Mucosa of descending colon (tissue), 3 donors: ENCODE results near the gene SNX5. TPM values are rescaled to one million over a fixed set of nuclear protein-coding genes. Genes with fewer than 3 reads are reported as not detected.
"Not testable (repeated sequence)": the region's sequence is repeated elsewhere in the genome, so short reads cannot be mapped to it uniquely, and the experiment has no call there.

ENCODE experiments used
- ATAC-seq: fragments of 200-7000 bp; cut with Tn5 transposase; one replicate; pipeline ENCODE4 v1.9.1; 2020; ENCODE audit warnings: mild to moderate bottlenecking, moderate library complexity
- DNase-seq, 3 donors: peaks; one replicate each; pipeline ENCODE4 v3.0.0-alpha.2; 2020
- H3K36me3 ChIP-seq: fragments of 200-600 bp; one replicate; pipeline ENCODE4 v1.8.0; 2021; ENCODE audit warnings: low read depth, mild to moderate bottlenecking
- H3K4me1 ChIP-seq: fragments of 200-600 bp; one replicate; pipeline ENCODE4 v1.8.0; 2021; ENCODE audit warnings: low read depth, mild to moderate bottlenecking
- H3K4me3 ChIP-seq: fragments of 200-600 bp; one replicate; pipeline ENCODE4 v1.8.0; 2021; ENCODE audit warnings: mild to moderate bottlenecking
- H3K9me3 ChIP-seq: fragments of 200-600 bp; one replicate; pipeline ENCODE4 v1.8.0; 2021; ENCODE audit warnings: mild to moderate bottlenecking
- intact Hi-C, 2 donors: fragments of 100-400 bp; cut with DNase I in 1 of 2; cut with micrococcal nuclease in 1 of 2; formaldehyde crosslinking; loops; one replicate each; pipeline versions ENCODE4 v1.11.0 to v1.11.1; 2022; cut with DNase I, micrococcal nuclease
- total RNA-seq, 3 donors: library from RNA; stranded (reverse); fragmentation: NEBNext Ultra II Directional in 2 of 3; extraction: Animal tissue kit (Norgen Biotek cat#: 25700) in 2 of 3; gene quantifications; one replicate each; pipeline versions ENCODE4 v1.2.1 to v1.2.4, GENCODE V29; 2021 to 2023
- TF ChIP-seq, protein P1 (sequence below): fragments of 200-600 bp; IDR thresholded peaks from one replicate; pipeline ENCODE4 v1.8.0; 2022; ENCODE audit warnings: antibody characterized with exemption, mild to moderate bottlenecking
- donor health status: DM: no; HTN: no; CAD: no; lungs with moderate emphysema.
- donor health status: DM: no; HTN: no; CAD: no.
- donor health status: DM: no; HTN: yes; CAD: no.

The SNX5 gene
- total RNA-seq, 3 donors from 2014 or later: 70.3 to 117 (median 105) TPM

DNA sequence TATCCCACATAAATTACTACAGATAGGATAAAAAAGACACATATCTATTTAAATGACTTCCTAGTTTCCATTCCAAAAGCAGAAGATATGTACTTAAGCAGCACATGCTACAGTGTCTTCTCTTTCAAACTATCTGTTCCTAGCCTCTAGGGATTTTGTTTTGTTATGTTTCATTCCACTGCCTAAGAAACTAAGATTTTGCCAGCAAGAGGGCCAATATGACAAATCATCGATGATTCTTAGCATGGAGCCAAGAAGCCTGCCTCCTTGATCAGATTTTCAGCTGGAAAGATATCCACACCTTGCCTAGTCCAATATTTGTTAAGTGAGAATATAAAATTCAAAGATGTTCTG, 7.0 kb downstream of the SNX5 start:
- Histone ChIP-seq H3K4me1 (peaks cover 73% of the 10 kb centered on the region), H3K9me3 (no peaks in the 10 kb centered on the region), H3K36me3 (no peaks in the 10 kb centered on the region), H3K4me3 (no peak overlapping the region)
- DNase-seq (no peak), ATAC-seq (no peak)
- intact Hi-C loops: no loop called here
- TF ChIP-seq, protein P1, sequence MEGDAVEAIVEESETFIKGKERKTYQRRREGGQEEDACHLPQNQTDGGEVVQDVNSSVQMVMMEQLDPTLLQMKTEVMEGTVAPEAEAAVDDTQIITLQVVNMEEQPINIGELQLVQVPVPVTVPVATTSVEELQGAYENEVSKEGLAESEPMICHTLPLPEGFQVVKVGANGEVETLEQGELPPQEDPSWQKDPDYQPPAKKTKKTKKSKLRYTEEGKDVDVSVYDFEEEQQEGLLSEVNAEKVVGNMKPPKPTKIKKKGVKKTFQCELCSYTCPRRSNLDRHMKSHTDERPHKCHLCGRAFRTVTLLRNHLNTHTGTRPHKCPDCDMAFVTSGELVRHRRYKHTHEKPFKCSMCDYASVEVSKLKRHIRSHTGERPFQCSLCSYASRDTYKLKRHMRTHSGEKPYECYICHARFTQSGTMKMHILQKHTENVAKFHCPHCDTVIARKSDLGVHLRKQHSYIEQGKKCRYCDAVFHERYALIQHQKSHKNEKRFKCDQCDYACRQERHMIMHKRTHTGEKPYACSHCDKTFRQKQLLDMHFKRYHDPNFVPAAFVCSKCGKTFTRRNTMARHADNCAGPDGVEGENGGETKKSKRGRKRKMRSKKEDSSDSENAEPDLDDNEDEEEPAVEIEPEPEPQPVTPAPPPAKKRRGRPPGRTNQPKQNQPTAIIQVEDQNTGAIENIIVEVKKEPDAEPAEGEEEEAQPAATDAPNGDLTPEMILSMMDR: no peak

DNA sequence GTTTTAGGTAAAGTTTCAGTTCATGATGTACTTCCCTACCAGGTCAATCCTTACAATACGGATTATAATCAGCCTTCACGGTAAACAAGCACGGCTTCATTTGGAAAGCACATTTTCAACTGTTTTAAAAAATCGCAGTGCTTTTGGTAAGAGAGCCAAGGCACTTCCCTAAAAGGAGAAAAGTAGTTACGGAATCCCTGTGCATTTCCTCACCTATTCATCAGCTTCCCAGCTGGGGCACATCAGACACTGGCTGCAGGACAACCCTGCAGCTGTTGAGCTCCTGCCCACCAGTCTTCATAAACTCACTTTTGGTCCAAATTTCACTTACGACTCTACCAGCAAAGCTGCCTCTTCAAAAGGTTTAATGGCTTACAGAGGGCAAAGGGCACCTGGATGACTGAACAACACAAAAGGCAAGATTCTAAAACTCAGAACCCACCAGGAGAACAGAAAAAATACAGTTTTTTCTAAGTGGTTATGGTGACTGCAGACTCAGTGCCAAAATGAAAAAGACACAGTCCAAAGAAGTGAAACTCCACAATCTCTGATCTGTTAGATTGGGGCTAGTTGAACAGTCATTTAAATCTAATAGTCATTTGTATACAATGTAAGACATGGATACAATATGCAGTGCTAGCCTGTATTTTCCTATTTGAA, 7.5 kb downstream of the SNX5 start:
- ATAC-seq (no peak), DNase-seq (peak in 1 of 3 donors; percentile 48)
- Histone ChIP-seq H3K36me3 (no peaks in the 10 kb centered on the region), H3K9me3 (no peaks in the 10 kb centered on the region), H3K4me3 (no peak overlapping the region), H3K4me1 (peaks cover 73% of the 10 kb centered on the region)
- TF ChIP-seq, protein P1: no peak
- intact Hi-C loops: no loop called here

DNA sequence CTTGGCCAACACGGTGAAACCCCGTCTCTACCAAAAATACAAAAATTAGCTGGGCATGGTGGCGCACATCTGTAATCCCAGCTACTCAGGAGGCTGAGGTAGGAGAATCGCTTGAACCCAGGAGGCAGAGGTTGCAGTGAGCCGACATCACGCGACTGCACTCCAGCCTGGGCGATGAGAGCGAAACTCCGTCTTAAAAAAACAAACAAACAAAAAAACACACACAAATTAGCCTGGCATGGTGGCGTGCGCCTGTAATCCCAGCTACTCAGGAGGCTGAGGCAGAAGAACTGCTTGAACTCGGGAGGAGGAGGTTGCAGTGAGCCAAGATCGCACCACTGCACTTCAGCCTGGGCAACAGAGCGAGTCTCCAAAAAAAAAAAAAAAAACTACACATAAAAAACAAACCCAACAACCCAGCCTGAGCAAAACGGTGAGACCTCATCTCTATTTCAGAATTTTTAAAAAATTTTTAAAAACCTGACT, 8.2 kb downstream of the SNX5 start:
- intact Hi-C loops, H3K36me3 ChIP-seq, H3K4me3 ChIP-seq, ATAC-seq, DNase-seq, H3K9me3 ChIP-seq: not testable (repeated sequence)
- peaks cover 75% of the 10 kb centered on the region for H3K4me1 ChIP-seq

DNA sequence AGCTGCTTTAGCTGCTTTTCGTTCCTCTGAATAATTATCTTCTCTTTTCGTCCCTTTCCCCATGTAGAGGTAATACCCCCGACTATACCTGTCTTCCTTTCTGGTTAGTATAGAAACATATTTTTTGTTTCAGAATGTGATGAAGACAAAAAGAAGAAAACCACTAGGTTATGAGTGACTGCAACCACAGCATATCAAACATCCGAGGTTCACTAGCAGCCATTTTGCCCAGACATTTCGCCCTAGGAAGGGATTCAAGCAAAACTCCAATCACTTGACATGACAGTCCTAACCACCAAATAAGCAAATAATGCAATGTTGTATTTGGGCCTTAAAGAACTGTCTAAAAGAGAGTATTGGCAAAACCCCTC, 9.4 kb downstream of the SNX5 start:
- DNase-seq: no peak
- Histone ChIP-seq H3K36me3 (no peaks in the 10 kb centered on the region), H3K4me1 (peaks cover 73% of the 10 kb centered on the region), H3K4me3 (no peak overlapping the region), H3K9me3 (no peaks in the 10 kb centered on the region)
- TF ChIP-seq, protein P1: no peak
- ATAC-seq: no peak
- intact Hi-C loops: no loop called here

DNA sequence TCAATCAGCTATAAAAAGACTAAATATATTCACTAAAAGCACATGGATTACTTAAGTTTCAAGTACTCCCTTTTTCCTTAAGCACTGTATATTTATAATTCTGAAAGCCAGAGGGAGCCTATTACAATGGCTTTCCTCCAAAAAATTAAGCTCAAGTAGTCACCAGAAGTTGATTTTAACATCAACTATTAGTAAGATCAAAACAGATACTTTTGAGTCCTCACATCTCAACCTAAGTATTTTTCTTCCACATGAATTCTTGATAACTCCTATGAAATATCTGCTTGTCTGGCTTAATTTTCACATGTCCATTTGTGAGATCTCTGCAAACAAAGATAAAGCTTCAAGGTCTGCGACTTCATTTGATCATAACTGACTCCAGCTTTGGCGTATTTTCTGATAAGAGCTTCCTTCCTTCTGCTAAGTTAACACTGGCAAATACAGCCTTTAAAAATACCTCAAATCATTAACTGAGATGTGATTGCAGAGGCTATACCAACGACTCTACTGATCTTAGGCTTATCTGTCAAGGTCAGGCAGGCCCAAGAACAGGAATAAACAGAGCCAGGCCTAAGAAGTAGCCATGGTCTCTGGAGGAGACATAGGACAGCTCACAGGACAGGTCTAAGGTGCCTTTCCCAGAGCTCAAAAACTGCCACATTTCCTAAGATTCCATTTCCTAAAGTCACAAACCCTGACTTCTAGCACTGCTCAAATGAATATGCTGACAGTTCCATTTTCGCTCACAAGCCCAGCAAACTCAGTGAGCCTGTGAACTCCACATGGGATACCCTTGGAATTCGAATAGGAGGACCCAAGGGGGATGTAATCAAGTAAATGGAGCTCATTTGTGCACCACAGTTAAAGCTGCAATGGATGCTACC, 10.0 kb downstream of the SNX5 start:
- H3K36me3 ChIP-seq: no peaks in the 10 kb centered on the region
- H3K4me3 ChIP-seq: no peak overlapping the region
- peaks cover 69% of the 10 kb centered on the region for H3K4me1 ChIP-seq
- intact Hi-C loops: no loop called here
- TF ChIP-seq, protein P1: no peak
- DNase-seq: no peak
- peak; percentile 80 for ATAC-seq
- no peaks in the 10 kb centered on the region for H3K9me3 ChIP-seq
